Hypothalamus (tissue), 51 donors: ENCODE results near the gene FRS3.
"Not testable (repeated sequence)": the region's sequence is repeated elsewhere in the genome, so short reads cannot be mapped to it uniquely, and the experiment has no call there.

Experiments used
- DNase-seq, 51 donors: peaks; one replicate each; lab custom pipeline; 2025; lab: John Stamatoyannopoulos, UW

FRS3 gene

DNA sequence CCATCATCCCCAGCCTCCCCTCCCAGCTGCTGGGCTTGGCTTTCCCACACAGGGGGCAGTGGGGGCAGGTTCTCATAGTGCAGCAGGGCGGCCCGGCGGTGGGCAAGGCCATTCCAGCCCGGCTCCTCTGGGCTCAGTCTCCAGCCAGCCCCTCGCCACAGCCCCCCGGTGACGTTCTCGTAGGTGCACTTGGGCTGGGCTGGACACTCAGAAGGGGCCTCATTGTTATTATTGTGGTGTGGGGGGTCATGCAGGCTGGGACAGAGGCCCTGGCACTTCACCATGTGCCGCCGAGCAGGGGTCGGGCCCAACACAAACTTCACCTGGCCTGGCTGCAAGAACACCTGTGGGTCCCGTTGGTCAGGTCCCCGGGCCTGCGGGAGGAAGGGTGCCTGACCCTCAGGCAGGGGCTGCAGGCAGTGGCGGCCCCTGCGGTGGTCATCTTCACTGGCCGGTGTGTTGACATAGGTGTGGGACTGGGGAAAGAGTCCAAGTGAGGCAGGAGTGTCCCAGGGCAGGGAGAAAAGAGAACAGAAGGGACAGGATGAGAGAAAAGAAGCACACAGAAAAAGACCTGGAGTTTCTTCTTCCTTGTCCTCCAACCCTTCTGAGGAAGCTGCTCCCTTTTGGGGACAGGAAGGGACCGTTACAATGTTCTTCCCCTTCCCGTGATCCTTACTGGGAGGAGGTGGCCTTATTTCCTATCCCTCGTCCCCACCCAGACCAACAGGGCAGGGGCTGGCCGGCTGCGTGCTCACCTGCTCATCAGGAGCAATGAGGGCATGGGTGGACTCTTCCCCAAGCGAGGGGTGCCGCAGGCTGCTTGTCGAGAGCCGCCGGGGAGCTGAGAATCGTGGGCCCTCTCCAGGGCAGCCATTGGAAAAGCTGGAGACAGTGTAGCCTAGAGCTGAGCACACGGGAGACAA lies 8.4 kb downstream of the FRS3 start:
- DNase-seq: no peak

DNA sequence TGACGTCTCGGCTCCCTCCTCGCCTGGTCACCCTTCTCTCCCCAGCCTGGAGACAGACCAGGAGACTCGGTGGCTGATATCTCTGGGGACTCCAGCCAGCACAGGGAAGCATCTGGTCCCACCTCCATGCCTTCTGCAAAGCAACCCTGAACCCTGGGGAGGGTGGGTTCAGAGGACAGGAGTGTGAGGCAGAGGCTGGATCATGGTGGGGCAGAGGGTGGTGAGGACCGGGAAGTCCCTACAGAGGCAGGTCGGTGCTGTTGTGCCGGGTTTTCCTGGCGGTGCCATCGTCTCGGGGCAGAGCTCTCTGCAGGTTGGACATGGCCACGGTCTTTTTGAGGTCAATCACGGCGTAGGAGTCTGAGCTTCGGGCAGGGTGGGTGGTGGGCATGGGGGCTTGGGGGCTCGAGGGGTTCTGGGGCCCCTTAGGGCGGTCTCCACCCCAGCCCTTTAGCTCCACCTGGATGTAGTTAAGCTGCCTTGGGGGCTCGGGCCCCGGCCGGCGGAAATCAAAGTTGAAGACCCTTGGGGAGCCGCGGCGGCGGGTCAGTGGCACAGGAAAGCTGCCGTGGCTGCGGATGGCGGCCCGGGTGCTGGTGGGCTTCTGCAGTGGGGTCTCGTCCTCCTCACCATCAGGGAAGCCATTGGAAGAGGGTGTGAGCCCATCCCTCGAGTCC lies 9.2 kb downstream of the FRS3 start:
- no peak for DNase-seq

DNA sequence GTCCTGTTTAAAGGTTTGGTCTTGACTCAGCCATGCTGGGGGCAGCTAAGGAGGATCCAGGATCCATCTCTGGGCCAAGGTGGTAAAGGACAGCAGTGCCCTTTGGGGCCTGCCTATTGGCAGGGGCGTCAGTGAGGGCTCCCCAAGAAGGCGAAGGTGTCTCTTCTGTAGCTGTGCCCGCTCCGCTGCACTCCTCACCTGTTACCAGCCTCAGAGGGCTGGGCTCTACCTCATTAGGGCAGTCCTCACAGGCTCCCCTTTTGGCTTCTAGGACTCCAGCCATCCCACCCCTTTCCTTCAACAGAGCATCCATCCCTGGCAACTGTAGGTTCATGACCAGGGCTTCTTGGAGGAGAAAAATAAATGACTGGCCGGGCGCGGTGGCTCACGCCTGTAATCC lies 10.3 kb downstream of the FRS3 start:
- no peak for DNase-seq

DNA sequence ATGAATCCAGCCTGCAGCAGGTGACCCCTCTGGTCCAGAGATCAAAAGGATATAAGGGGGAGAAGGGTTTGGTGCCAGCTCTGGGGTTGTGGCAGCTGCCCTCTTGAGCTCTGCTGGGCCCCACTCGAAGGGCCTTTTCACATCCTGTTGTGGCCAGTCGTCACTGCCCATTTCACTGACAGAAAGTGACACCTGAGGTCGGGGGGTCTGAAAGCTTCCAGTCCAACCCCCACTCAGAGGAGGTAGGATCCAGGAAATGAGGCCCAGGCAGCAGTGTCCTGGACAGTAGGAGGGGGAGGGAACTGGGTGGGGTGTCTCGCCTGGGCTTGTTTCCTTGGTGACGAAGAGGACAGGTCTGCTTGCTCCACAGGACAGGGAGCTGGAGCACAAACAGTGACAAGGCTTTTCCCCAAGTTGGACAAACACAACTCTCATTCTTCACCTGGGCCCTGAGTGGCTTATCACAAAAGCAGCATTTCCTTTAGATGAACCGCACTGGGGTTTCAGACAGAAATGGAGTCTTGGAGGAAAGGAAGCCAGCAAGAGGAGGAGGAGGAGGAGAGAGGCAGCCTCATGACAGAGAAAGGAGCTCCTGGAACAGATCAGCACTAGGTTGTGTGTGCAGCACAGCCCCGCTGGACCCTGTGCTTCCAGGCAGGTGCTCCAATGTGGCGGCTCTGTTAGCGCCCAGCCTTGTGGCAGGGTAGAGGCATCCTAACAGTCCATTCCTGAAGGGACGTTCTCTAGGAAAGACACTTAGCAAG lies 11.0 kb downstream of the FRS3 start:
- DNase-seq: no peak

DNA sequence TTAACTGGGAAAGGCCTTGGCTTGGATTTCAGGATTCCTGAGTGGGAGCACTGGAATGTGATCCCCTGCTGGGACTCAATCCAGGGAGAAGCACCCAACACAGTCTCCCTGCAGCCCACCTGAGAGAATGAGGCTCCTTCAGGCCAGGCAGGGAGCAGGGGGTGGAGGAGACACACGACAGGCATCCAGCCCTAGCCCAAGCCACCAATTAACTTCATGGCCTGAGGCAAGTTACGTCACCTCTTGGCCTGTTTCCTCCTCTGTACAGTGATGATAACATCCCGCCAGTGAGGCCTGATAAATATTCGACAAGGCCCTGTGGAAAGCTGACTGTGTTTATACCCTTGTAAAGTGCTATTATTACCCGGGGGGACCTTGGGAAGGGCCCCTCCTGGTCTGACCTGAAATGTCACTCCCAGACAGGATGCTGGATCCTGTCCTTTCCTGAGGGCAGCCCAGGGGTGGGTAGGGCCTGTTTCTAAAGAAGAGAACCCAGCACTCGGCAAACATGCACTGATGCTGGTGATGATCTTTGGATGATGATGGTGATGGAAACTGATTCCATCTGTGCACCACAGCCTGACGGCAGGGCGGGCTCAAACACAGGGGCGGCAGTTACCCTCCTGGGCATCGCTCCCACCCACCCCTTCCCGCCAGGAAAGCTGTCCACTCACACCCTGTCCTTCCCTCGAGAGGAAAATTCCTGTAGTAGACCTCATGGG lies 12.4 kb downstream of the FRS3 start:
- no peak for DNase-seq

DNA sequence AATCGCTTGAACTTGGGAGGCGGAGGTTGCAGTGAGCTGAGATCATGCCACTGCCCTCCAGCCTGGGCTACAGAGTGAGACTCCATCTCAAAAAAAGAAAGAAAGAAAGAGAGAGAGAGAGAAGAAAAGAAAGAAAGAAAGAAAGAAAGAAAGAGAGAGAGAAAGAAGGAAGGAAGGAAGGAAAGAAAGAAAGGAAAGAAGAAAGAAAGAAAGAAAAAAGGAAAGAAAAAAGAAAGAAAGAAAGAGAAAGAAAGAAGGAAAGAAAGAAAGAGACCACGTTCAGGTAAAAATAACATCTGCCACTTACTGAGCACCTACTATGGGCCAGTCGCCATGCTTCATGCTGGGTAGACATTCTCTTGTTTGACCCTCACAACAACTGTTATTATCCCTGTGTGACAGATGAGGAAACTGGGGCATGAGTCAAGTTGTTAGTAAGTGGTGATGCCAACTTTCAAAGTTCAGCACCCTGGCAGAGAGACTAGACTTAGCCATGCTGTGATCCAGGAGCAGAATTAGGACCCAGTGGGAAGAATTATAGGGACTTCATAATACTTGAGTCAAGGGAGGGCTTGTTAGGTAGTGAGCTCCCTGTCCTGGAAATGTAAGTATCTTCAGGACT lies 13.5 kb downstream of the FRS3 start:
- not testable (repeated sequence) for DNase-seq

DNA sequence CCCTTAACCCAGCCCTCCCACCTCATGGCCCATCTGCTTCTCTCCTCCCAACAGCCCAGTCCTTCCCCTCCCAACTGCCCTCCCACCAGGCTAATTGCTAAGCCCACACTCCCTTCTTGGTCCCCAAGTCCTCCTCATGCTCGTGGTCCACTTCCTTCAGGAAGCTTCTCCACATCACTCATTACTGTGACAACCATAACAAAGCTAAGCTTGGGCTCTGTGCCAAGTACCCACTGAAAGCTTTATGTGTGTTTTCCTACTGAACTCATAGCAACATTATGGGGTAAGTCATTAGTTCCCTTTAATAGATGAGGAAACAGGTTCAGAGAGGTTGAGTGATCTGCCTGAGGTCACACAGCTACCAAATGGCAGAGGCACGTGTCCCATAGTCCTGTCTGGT lies 16.2 kb downstream of the FRS3 start:
- DNase-seq: no peak

DNA sequence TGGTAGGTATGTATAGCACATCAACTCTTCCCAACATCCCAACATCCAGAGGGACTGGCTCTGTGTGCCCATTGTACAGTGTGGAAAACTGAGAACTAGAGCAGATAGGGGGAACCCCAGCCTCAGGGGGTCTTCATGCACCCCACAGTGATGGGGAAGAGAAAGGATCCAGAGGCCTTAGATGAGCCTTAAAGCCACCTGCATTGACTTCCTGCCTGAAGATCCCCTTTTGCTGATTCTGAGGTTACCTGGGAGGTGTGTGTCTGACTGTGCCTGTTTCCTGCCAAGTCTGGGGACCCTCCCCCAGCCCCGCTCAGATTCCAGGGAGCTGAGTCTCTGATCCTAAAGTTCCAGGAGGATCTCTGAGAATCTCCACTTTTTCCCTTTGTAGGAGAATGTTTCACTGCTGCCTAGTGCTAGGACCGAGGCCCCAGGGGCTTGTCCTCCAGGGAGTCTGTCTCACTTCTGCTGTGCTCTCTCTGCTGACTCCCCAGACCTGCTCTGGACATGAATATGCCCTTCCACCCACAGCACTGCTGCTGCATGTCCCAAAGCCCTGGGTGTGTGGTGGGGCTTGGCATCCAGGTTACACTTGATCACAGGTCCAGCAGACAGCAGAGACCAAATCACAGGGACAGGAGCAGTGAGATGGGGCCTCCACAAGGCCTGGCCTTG lies 19.7 kb downstream of the FRS3 start:
- no peak for DNase-seq

DNA sequence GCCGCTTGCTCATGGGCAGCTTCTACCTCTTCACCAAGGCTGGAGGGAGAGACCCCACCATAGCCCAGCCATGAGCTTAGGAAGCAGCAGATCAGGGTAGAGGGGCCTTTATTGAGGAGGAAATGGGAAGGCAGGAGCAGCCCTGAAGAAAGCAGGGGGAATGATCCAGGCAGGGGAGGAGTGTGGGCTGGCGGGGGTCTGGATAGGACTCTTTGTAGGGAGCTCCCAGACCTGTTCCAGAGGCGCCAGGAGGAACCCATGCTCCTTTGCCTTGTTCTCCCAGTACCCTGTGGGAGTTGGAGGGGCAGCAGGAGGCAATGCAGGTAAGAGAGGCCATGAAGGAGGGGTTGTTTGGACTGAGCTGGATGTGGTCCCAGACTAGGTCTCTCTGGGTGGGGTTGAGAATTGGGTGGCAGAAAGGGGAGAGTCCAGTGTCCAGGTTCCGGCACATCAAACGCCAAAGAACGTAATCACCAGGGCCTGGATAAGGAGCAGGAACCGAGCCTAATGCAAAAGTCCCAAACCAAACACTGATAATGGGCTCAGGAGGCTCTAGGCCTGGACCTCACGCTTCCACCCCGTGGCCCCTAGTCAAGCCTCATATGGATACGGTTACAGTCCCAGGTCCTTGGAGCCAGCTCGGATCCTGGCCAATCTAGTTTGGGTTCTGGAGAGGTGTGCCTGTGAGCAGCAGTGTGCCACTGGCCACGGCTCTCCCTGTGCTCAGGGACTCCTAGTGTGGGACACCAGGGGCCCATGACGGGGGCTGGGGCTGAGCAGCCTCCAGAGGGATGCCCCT lies 20.4 kb downstream of the FRS3 start:
- DNase-seq: no peak

DNA sequence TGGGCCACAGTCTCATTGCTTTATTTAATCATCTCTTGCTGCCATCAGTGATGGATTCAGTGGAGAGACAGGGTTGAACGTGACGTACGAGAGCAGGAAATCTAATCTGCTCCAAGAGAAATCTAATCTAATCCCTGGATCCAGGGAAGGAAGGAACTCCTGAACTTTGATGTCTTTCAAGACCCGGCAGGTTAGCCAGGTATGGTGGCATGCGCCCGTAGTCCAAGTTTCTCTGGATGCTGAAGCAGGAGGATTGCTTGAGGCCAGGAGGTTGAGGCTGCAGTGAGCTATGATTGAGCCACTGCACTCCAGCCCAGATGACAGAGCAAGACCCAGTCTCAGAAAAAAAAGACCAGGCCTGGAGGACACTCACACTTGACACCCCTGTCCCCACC lies 21.1 kb downstream of the FRS3 start:
- no peak for DNase-seq

DNA sequence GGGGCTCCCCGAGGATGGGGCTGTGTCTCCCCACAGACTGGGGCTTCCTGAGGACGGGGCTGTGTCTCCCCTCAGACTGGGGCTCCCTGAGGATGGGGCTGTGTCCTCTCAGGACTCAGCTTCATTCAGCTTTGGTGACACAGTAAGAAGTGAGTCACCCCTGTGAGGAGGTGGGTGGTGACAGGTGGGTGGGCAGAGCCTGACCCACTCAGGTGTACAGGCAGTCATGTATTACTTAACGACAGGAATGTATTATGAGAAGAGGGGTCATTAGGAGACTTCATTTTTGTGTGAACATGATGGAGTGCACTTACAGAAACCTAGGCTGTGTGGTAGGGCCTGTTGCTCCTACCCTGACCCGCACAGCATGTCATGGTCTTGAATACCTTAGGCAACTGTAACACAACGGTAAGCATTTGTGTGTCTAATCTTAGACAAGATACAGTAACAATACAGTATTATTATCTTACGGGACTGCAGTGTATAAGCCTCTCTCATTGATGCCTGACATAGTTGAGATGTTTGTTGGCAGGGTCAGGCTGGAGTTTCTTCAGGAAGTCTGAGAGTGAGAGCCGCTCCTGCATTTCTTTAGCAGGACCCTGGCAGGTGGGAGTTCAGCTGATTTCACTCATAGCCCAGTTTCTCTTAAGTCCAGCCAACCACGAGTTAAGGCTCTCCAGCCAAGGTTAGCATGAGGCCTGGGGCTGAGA lies 21.6 kb downstream of the FRS3 start:
- no peak for DNase-seq

DNA sequence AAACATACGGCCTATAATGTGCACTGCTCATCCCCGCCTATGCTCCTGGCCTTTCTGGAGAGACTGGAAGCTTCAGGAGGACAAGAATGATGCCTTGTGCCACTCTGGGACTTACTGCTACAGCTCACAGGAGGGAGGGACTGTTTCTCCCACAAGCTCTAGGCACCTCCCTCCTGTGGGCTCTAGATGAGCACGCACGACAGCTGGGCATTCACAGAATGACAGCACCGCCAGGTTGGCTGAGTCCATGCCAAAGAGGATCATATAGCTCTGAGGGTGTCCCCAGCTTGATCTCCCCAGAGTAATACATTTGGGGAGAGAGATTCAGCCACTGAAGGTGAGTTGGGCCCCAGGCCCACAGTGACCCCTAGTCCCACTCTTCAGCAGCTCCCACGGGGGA lies 22.4 kb downstream of the FRS3 start:
- no peak for DNase-seq

DNA sequence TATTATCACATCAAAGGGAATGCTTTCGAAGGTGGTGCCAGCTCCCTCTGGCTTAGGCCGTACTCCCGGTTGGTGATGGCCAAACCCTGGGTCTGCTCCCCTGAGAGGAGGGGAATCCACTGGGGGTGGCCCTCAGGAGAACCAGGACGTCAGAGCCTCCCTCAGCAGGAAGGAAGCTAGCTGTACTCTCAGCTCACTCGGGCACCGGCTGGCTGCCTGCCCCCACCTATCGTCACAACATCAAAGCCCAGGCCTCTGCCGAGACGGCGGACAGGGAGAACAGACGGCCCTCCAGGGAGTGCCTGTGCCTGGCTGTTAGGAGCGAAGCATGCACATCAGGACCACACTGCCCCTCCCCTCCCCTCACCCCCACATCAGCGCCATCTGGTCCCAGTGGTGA lies 23.3 kb downstream of the FRS3 start:
- DNase-seq: no peak

DNA sequence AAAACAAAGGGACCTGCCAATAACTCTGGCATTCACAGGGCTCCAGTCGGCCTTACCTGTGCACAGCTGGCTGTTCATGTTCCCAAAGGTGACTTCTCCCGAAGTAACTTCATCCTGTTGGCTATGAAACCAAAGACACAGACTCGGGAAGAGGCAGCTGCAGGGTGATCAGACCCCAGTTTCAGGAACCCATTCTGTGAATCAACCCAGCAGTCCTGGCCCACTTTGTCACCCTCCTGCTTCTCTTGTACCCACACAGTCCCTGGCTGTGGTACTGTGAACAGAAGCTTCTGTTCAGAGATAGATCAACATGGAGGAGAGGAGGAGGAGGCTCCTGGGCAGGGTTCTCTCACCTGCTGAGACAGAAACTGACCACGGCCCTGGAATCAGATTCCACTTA lies 23.8 kb downstream of the FRS3 start:
- DNase-seq: no peak

DNA sequence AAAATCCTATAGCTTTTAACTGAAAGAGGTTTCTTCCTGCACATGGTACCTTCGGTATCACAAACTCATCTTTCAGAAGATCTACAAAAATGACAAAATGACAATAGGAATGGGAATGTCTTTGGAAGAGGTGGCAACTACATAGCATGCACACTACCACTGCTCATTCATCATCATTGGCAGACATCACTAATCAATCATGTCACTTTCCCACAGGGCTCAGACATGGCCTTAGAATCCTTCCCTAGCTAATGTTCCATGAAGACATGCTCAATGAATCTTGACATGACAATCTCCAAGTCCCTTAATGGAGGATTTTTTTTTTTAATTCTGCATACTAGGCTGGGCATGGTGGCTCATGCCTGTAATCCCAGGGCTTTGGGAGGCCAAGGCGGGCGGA lies 29.3 kb downstream of the FRS3 start:
- no peak for DNase-seq

DNA sequence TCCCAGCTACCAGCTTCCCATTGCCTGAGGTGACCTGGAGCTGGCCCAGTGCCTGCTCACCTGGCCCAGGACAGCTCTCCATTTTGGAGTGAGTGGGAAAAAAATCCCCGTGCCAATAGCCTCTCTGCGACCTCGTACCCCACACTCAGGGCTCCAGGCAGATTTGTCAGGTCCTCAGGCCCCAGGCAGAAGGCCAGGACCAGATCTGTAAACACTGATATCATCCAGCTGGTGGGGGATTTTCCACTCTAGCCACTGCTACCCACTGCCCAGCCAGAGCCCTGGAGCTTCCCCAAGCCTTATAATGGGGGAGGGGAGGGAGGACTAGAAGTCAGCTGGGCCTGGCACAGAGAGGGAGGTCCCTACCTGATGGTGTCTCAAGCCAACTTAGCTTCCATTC lies 31.2 kb downstream of the FRS3 start:
- no peak for DNase-seq

DNA sequence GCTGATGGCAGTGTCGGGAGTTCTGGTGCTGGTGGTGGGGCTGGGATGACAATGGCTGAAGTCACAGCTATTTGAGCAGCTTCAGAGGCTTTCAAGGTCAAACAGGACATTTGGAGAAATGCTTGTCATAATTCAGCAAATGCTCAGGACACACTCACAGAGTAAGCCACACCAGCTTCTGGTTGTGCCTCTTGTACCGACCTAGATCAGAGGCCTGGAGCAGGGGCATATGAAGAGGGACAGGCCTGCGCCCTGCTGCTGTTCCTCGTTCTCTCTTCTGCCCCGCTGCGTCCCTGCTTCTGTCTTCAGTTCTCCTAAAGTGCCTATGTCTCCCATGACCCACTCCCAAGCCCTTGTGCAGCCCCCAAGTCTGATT lies 31.6 kb downstream of the FRS3 start:
- no peak for DNase-seq
